Central memory CD8-positive, alpha-beta T cell (primary cell): ENCODE data around the gene TTC3.
"Not testable (repeated sequence)": the region's sequence is repeated elsewhere in the genome, so short reads cannot be mapped to it uniquely, and the experiment has no call there.

ENCODE experiments used
- ATAC-seq: fragments of 150-1000 bp; cut with Tn5 transposase; replicated peaks from 2 replicates; pipeline ENCODE4 v1.10.0; 2022; ENCODE audit warnings: mild to moderate bottlenecking, moderate FRiP score, moderate number of reproducible peaks; ENCODE audit not compliant: poor library complexity, severe bottlenecking; ENCODE audit errors: extremely low read depth
- DNase-seq, 2 donors: peaks; one replicate each; pipeline ENCODE4 v3.0.0; 2021; ENCODE audit warnings: low spot score in 2 of 2
- H3K27ac Mint-ChIP-seq: one replicate; pipeline ENCODE4 v1.8.0; 2022; ENCODE audit warnings: low read depth, mild to moderate bottlenecking, moderate library complexity, mixed read lengths
- H3K27me3 Mint-ChIP-seq: one replicate; pipeline ENCODE4 v1.8.0; 2022; ENCODE audit warnings: mixed read lengths
- H3K36me3 Mint-ChIP-seq: one replicate; pipeline ENCODE4 v1.8.0; 2022; ENCODE audit warnings: mild to moderate bottlenecking, moderate library complexity, mixed read lengths; ENCODE audit not compliant: insufficient read depth
- H3K4me1 Mint-ChIP-seq: one replicate; pipeline ENCODE4 v1.8.0; 2022; ENCODE audit warnings: mixed read lengths
- H3K4me3 Mint-ChIP-seq: one replicate; pipeline ENCODE4 v1.8.0; 2022; ENCODE audit warnings: mild to moderate bottlenecking, moderate library complexity, mixed read lengths
- H3K9me3 Mint-ChIP-seq: one replicate; pipeline ENCODE4 v1.8.0; 2022; ENCODE audit warnings: mixed read lengths

TTC3 gene

DNA sequence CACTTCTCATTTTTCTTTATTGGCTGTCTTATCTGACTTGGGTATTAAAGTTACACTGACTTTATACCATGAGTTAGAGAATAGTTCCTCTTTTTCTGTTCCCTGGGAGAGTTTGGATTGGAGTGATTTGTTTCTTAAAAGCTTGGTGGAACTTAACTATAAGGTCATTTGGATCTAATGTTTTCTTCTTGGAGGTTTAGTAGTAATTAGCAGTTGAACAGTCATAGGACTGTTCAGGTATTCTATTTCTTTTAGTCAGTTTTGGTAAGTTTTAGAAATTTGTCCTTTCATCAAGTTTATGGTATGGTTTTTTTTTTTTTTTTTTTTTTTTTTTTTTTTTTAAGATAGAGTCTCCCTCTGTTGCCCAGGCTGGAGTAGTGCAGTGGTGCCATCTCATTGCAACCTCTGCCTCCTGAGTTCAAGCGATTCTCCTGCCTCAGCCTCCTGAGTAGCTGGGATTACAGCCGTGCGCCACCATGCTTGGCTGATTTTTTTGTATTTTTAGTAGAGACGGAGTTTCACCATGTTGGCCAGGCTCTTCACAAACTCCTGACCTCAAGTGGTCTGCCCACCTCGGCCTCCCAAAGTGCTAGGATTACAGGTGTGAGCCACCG, 6.3 kb downstream of the TTC3 start:
- peaks cover 56% of the 10 kb centered on the region for H3K4me1 Mint-ChIP-seq
- no peak for DNase-seq
- no peaks in the 10 kb centered on the region for H3K9me3 Mint-ChIP-seq
- H3K27ac Mint-ChIP-seq = peak overlapping the region; percentile 74
- no peaks in the 10 kb centered on the region for H3K27me3 Mint-ChIP-seq
- no peak for ATAC-seq
- H3K4me3 Mint-ChIP-seq = no peak overlapping the region
- peaks cover 2% of the 10 kb centered on the region for H3K36me3 Mint-ChIP-seq

GRCh38 chr21:37082375-37082774, 9.3 kb downstream of the TTC3 start:
- Mint-ChIP-seq H3K9me3 (no peaks in the 10 kb centered on the region), H3K4me1 (peaks cover 45% of the 10 kb centered on the region)

DNA sequence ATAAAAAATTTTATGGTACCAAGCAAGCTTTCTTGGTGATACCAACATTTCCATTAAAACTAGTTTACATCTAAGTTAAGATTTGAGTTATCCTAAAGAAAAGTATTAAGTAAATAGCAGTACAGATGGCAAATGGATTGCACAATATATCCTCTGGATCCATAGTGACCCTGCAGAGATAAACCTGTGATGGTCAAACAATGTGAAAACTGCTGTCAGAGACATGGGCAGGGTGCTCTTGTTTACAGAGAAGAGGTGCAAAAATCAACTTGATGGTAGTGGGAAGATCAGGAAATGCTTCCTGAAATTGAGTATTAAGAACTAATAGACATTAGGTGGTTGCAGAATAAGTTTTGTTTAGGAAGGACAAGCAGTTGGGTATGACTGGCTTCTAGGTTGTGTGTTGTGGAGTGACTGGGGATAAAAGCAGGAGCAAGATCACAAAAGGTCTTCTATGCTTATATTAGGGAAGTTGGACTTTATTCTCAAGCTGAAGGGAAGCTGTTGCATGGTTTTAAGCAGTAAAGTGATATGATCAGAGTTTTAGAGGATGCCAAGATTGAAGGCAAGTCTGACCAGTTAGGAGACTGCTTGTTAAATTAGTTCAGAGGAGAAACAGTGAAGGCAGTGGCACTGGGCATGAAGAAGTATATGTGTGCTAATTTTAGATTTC, 9.9 kb downstream of the TTC3 start:
- Mint-ChIP-seq H3K27ac (no peak overlapping the region), H3K4me1 (peaks cover 39% of the 10 kb centered on the region), H3K9me3 (no peaks in the 10 kb centered on the region), H3K4me3 (no peak overlapping the region), H3K27me3 (no peaks in the 10 kb centered on the region), H3K36me3 (peaks cover 2% of the 10 kb centered on the region)
- ATAC-seq (no peak), DNase-seq (no peak)

More at GRCh38 chr21:37082375-37082774, 9.3 kb downstream of the TTC3 start:
- Mint-ChIP-seq H3K27me3 (no peaks in the 10 kb centered on the region), H3K36me3 (peaks cover 2% of the 10 kb centered on the region), H3K4me3 (no peak overlapping the region), H3K27ac (no peak overlapping the region)
- DNase-seq = no peak
- ATAC-seq = no peak

DNA sequence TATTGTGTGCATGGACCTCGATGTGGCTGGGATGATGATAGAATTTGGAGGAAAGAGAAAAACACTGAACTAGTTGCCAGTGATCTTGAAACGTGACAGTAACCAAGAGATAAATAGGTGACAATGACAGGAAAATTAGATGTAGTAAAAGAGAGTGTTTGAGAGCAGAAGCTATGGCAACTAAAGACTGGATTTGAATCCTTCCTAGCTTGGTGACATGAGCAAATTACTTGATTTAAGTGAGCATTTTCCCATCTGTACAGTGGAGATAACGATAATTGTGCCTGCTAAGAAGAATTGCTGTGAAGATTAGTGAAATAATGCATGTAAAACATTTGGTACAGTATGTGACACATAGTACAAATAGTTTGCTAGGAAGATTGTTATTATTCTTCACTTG, 12.7 kb downstream of the TTC3 start:
- peaks cover 20% of the 10 kb centered on the region for H3K4me1 Mint-ChIP-seq

GRCh38 chr21:37087188-37087587, 14.1 kb downstream of the TTC3 start:
- Mint-ChIP-seq H3K27ac (no peak overlapping the region), H3K4me1 (peaks cover 18% of the 10 kb centered on the region), H3K27me3 (no peaks in the 10 kb centered on the region), H3K4me3 (no peak overlapping the region), H3K9me3 (no peaks in the 10 kb centered on the region), H3K36me3 (peaks cover 25% of the 10 kb centered on the region)
- no peak for ATAC-seq
- DNase-seq = no peak

More for the DNA sequence above, 12.7 kb downstream of the TTC3 start:
- no peak overlapping the region for H3K27ac Mint-ChIP-seq
- H3K4me3 Mint-ChIP-seq = no peak overlapping the region
- peaks cover 15% of the 10 kb centered on the region for H3K36me3 Mint-ChIP-seq
- no peaks in the 10 kb centered on the region for H3K27me3 Mint-ChIP-seq
- H3K9me3 Mint-ChIP-seq = no peaks in the 10 kb centered on the region
- ATAC-seq (no peak), DNase-seq (no peak)

DNA sequence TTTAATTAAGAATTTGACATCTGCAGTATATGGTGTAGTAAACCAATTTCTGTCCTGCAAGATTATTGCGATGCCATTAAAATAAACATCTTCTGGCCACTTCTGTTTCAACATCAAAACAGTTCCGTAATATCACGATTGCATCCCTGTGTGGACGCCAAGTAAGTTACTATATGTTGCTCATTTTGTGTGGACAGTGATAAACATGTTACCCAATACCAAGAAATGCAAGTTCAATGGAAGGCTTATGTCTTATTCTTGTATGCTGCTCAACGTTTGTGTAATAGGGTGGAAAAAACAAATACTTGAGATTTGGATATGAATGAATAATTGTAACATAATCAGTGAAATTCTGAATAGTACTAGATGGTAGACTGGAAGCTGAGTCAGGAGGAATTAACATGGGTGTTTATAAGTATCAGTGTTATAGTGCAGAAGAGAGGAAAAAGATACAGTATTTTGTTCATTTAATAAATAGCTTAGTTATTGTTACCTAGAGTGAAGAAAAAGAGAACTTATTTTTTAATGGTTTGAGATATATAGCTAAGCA, 15.2 kb downstream of the TTC3 start:
- Mint-ChIP-seq H3K27ac (no peak overlapping the region), H3K4me3 (no peak overlapping the region), H3K9me3 (no peaks in the 10 kb centered on the region), H3K27me3 (no peaks in the 10 kb centered on the region), H3K36me3 (peaks cover 28% of the 10 kb centered on the region), H3K4me1 (peaks cover 12% of the 10 kb centered on the region)
- DNase-seq (no peak), ATAC-seq (no peak)

GRCh38 chr21:37093977-37094376, 20.9 kb downstream of the TTC3 start:
- ATAC-seq = no peak
- DNase-seq = no peak
- Mint-ChIP-seq H3K4me1 (no peaks in the 10 kb centered on the region), H3K27ac (no peak overlapping the region), H3K27me3 (no peaks in the 10 kb centered on the region), H3K4me3 (no peak overlapping the region), H3K36me3 (peaks cover 45% of the 10 kb centered on the region), H3K9me3 (no peaks in the 10 kb centered on the region)

DNA sequence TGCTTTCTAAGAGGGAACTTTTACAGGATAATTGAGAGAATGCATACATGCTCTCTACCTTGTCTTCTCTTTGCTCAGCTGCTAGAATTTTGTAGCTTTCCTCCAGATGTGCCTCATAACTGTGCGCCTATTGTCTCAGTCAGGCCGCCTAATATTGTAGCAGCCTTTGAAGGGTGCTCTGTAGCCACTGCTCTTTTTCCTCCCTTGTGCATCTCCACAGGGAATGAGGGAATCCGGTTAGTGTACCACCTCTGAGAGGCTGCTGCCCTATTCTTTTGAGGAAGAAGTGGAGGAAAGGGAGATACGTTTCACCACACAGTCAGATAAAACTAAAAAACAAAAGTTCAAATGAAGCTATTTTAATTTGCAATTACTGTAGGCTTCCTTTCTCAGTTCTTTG, 22.8 kb downstream of the TTC3 start:
- peaks cover 35% of the 10 kb centered on the region for H3K36me3 Mint-ChIP-seq
- H3K4me1 Mint-ChIP-seq = no peaks in the 10 kb centered on the region
- no peak overlapping the region for H3K4me3 Mint-ChIP-seq
- ATAC-seq (no peak), DNase-seq (no peak)
- no peaks in the 10 kb centered on the region for H3K9me3 Mint-ChIP-seq
- H3K27ac Mint-ChIP-seq = no peak overlapping the region
- no peaks in the 10 kb centered on the region for H3K27me3 Mint-ChIP-seq

DNA sequence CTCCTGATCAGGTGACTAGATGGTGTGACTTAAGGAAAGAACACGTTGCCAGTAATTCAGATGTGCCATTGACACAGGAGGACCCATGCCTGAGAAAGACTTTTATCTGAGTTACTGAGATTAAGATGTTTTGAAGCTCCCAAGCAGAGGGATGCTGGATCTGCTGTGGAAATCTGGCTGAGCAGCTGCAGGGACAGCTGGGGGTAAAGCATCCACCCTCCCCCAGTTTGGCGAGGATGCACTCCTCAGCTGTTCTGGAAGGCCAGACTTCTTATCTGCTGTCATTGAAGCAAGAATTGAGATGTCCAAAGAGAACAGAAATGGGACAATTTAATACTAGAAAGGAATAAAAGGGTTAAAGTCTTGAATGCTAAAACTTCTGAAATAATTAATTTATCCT, 25.7 kb downstream of the TTC3 start:
- H3K36me3 Mint-ChIP-seq = peaks cover 24% of the 10 kb centered on the region
- no peak overlapping the region for H3K27ac Mint-ChIP-seq
- H3K4me1 Mint-ChIP-seq = peaks cover 3% of the 10 kb centered on the region
- no peak overlapping the region for H3K4me3 Mint-ChIP-seq
- H3K27me3 Mint-ChIP-seq = no peaks in the 10 kb centered on the region
- H3K9me3 Mint-ChIP-seq = no peaks in the 10 kb centered on the region
- DNase-seq = no peak
- ATAC-seq = no peak

DNA sequence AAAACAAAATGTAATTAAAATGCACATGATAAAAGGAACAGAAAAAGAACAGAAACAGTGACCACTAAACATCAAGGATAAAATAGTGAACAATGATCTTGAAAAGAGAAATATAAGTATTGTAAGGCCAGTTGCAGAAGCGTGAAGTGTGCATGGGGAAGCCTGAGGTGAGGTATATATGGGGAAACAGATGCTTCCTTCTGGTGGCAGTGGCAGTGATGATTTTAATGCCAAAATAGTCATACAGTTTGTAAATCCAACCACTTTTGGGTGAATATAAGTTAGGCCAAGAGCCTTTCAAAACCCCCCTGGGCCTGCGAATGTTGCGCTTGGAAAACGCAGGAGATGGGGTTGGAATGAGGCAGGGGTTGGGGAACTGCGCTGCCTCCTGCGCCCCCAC, 27.3 kb downstream of the TTC3 start:
- peaks cover 20% of the 10 kb centered on the region for H3K36me3 Mint-ChIP-seq
- no peak overlapping the region for H3K27ac Mint-ChIP-seq
- H3K4me3 Mint-ChIP-seq = no peak overlapping the region
- no peaks in the 10 kb centered on the region for H3K27me3 Mint-ChIP-seq
- peaks cover 13% of the 10 kb centered on the region for H3K4me1 Mint-ChIP-seq
- ATAC-seq (no peak), DNase-seq (no peak)
- no peaks in the 10 kb centered on the region for H3K9me3 Mint-ChIP-seq

- Mint-ChIP-seq H3K4me1 (peaks cover 13% of the 10 kb centered on the region), H3K9me3 (no peaks in the 10 kb centered on the region), H3K36me3 (peaks cover 19% of the 10 kb centered on the region), H3K27me3 (no peaks in the 10 kb centered on the region), H3K4me3 (no peak overlapping the region), H3K27ac (no peak overlapping the region)
- ATAC-seq (no peak), DNase-seq (no peak)
These were observed 28.3 kb downstream of the TTC3 start for GRCh38 chr21:37101384-37101783.

- H3K36me3 Mint-ChIP-seq = peaks cover 15% of the 10 kb centered on the region
- DNase-seq, H3K27me3 Mint-ChIP-seq, ATAC-seq, H3K9me3 Mint-ChIP-seq, H3K27ac Mint-ChIP-seq, H3K4me3 Mint-ChIP-seq: not testable (repeated sequence)
- H3K4me1 Mint-ChIP-seq = peaks cover 13% of the 10 kb centered on the region
These were observed 29.7 kb downstream of the TTC3 start for GRCh38 chr21:37102746-37103145.

GRCh38 chr21:37106998-37107397, 33.9 kb downstream of the TTC3 start:
- Mint-ChIP-seq H3K9me3 (no peaks in the 10 kb centered on the region), H3K27ac (no peak overlapping the region), H3K27me3 (no peaks in the 10 kb centered on the region), H3K36me3 (peaks cover 2% of the 10 kb centered on the region), H3K4me3 (no peak overlapping the region), H3K4me1 (peaks cover 13% of the 10 kb centered on the region)
- DNase-seq (no peak), ATAC-seq (no peak)
